Middle frontal gyrus (tissue), 1 donor: ENCODE results near the gene PPP1R12C.
A peak's percentile ranks its signal among the peaks of the same experiment; 100 is the strongest.

ENCODE experiments used
- DNase-seq: peaks from one replicate; pipeline ENCODE4 v3.0.0-alpha.2; 2015; ENCODE audit warnings: low spot score; ENCODE audit errors: extremely low spot score

PPP1R12C gene

DNA sequence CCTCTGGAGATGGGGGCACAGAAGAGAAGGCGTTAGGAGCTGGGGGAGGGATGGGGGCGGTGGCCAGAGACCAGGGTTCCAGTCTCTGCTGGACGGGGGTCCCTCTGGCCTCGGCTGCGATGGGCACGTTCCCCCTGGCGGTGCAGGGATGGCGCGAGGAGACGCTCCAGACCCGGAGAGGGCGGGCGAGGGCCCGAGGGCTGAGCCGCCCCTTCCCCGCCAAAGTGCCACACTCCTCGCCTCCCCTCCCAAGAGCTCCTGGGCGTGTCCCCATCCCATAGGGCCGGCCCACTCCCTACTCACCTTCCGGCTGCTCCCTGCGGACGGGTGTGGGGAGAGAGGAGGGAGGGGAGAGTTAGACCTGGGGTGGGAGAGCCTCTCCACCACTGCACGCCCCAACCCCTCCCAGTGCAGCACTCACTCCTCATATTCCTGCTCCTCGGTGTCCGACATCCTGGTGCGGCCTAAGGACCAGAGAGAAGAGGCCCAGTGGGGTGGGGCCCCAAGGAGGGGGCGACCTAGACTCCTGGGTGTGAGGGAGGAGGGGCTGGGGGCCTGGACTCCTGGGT lies 29.4 kb upstream of the PPP1R12C start:
- DNase-seq = no peak

- DNase-seq = no peak
Observed at GRCh38 chr19:55146078-55146704, 28.8 kb upstream of the PPP1R12C start.

- no peak for DNase-seq
Observed at GRCh38 chr19:55145232-55145631, 27.8 kb upstream of the PPP1R12C start.

DNA sequence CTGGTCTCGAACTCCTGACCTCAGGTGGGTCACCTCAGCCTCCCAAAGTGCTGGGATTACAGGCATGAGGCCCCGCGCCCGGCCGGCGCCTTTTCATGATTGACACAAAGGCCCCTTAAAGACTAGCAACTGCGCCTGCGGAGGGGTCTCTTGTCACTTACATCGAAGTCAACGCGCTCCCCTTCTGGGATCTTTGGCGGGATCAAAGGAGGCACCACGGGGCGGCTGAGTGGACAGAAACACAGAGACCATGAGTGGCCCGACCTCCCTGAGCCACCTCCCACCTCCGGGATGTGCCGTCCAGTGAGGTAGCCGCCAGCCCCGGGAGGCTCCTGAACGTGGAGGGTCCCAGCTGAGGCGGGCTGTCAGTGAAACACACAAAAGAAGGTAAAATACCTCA lies 24.3 kb upstream of the PPP1R12C start:
- DNase-seq = no peak

DNA sequence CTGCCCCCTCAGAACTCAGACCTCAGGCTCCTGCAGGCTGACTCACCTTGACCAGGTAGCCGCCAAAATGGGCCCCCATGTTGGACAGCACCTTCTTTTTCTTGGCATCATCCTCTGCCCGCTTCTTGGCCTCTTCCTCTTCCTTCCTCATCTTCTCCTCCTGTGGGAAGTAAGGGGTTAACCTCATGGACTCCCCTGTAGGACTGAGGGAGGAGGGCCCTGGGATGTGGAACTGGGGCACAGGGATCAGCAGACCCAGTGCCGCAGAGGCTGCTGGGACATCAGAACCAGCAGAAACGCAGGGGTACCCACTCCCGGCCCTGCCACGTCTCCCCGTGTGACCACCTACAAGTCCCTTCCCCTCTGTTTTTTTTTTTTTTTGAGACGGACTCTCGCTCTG lies 20.5 kb upstream of the PPP1R12C start:
- no peak for DNase-seq

GRCh38 chr19:55136399-55137102 lies 19.1 kb upstream of the PPP1R12C start:
- no peak for DNase-seq

GRCh38 chr19:55134736-55135135 lies 17.3 kb upstream of the PPP1R12C start:
- DNase-seq = no peak

DNA sequence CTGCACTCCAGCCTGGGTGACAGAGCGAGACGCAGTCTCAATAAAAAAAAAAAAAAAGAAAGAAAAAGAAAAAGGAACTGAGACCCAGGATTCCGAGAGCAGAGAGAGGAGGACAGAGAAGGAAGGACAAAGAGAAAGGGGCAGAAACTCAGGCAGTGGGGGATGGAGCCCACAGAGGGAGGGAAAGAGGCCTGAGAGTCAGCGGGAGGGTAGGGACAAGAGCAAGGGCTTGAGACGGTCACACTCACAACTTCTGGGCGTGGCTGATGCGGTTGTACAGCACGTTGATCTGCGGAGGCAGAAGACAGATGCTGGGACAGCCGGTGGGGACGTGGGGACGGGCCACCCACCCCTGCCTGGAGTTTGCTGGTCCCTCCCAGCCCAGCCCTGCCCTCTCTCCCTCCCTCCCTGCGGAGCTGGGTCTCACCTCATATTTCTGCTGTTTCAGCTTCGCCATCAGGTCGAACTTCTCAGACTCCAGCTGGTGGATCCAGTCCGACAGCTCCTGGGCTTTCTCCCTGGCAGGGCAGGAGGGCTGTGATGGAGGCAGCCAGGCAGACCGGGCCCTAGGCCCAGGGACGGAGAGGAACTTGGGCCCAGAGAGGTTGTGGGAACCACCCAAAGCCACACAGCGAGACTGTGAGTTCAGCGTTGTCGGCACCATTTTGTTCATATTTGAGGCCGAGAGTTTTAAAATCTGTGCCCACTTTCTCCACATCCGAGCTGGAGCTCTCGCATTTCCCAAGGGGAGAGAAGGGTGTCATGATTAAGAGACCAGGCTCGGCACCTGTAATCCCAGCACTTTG lies 16.4 kb upstream of the PPP1R12C start:
- DNase-seq = no peak

DNA sequence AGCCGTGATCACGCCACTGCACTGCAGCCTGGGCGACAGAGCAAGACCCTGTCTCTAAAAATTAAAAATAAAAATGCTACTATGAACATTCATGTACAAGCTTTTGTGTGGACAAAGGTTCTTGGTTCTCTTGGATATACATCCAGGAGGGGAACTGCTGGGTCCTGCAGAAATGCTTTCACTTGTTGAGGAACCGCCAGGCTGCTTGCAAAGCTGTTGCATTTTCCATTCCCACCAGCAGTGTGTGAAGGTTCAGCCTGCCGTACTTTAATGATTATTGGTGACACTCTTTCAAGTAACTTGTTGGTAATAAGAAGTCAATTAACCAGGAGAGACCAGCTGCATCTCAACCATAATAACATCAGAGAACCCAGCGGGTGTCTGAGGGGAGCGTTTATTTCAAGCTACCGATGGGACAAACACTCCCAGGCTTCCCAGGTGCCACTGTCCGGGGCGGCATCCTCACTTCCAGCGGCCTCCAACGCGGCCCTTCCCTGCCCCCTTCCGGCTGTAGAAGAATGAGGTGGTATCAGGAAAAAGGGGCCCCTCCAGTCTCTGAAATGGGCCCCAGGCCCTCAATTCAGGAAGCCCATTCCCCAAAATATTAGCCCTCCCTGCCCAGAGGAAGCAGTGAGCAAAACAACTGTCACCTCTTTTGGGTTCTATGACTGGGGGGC lies 15.2 kb upstream of the PPP1R12C start:
- DNase-seq = no peak

DNA sequence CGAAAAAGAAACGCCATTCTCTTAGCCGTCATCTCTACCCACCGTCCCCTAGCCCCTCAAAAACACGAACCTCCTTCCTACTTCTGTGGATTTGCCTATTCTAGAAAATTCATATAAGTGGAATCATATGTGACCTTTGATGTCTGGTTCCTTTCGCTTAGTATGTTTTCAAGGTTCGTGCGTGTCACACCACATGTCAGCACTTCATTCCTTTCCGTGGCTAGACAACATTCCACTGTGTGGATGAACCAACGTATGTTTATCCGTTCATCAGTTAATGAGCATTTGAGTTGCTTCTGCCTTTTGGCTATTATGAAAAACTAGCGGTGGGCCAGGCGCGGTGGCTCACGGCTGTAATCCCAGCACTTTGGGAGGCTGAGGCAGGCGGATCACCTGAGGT lies 14.0 kb upstream of the PPP1R12C start:
- DNase-seq = no peak

- DNase-seq = no peak
Observed at GRCh38 chr19:55119053-55119452, 1.6 kb upstream of the PPP1R12C start.

GRCh38 chr19:55118401-55118991 lies 1.1 kb upstream of the PPP1R12C start:
- peak; percentile 75 for DNase-seq

GRCh38 chr19:55117663-55118391 lies 390 bp upstream of the PPP1R12C start:
- peak; percentile 98 for DNase-seq

DNA sequence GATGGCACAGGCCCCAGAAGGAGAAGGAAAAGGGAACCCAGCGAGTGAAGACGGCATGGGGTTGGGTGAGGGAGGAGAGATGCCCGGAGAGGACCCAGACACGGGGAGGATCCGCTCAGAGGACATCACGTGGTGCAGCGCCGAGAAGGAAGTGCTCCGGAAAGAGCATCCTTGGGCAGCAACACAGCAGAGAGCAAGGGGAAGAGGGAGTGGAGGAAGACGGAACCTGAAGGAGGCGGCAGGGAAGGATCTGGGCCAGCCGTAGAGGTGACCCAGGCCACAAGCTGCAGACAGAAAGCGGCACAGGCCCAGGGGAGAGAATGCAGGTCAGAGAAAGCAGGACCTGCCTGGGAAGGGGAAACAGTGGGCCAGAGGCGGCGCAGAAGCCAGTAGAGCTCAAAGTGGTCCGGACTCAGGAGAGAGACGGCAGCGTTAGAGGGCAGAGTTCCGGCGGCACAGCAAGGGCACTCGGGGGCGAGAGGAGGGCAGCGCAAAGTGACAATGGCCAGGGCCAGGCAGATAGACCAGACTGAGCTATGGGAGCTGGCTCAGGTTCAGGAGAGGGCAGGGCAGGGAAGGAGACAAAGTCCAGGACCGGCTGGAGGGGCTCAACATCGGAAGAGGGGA lies 1.1 kb downstream of the PPP1R12C start:
- DNase-seq = peak; percentile 62

DNA sequence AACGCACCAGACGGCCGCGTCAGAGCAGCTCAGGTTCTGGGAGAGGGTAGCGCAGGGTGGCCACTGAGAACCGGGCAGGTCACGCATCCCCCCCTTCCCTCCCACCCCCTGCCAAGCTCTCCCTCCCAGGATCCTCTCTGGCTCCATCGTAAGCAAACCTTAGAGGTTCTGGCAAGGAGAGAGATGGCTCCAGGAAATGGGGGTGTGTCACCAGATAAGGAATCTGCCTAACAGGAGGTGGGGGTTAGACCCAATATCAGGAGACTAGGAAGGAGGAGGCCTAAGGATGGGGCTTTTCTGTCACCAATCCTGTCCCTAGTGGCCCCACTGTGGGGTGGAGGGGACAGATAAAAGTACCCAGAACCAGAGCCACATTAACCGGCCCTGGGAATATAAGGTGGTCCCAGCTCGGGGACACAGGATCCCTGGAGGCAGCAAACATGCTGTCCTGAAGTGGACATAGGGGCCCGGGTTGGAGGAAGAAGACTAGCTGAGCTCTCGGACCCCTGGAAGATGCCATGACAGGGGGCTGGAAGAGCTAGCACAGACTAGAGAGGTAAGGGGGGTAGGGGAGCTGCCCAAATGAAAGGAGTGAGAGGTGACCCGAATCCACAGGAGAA lies 1.9 kb downstream of the PPP1R12C start:
- no peak for DNase-seq

- DNase-seq = no peak
Observed at GRCh38 chr19:55114566-55115145, 2.8 kb downstream of the PPP1R12C start.

DNA sequence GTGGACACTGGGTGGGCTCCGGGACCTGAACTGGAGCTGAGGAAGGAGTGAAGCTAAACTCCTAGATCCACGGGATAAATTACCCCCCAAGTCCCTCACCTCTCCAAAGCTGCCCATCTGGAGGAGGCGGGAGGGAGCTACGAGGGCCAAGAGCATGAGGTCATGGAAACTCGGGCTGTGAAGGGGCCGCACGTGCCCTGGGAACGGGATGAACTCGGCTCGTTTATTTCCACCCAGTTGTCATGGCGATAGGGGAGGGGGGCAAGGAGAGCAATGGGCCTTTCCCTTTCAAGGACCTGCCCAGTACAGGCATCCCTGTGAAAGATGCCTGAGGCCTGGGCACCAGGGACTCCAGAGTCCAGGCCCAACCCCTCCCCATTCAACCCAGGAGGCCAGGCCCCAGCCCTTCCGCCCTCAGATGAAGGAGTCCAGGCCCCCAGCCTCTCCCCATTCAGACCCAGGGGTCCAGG lies 3.8 kb downstream of the PPP1R12C start:
- DNase-seq = no peak

DNA sequence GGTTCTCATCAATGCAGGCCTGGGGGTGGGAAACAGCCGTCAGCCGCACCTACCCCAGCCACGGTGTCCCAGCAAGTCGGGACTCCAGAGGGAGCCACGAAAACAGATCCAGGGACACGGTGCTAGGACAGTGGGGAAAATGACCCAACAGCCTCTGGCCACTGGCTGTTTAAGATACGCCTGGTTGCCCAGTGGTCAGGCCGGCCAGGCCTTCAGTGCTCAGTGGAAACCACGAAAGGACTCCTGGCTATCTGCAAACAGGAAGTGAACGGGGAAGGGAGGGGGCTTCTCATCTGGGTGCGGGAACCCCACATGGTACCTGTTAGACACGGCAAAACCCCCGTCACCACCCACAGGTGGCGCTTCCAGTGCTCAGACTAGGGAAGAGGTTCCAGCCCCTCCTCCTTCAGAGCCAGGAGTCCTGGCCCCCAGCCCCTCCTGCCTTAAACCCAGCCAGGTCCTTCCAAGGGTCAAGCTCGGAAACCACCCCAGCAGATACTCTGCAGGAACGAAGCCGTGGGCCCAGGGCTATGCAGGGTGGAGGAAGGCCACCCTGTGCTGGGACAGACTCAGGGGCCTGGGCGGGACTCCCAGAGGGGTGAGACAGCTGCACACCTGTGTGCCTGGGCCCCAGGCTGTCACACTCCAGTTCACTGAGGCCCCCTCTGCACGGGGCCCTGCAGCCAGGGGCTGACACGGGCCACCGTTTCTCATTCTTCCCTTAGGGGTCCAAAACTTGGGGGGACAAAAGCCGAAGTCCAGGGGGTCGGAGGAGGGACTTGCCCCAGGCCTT lies 4.5 kb downstream of the PPP1R12C start:
- no peak for DNase-seq
